Esophagus (tissue), 2 donors: Measurements from ENCODE around the gene ST6GALNAC1. TPM values are rescaled to one million over a fixed set of nuclear protein-coding genes. Genes with fewer than 3 reads are reported as not detected.

Experiments used
- H3K27ac ChIP-seq, 2 donors: one replicate each; pipeline ENCODE4 v1.5.1; 2013; ENCODE audit warnings: low read depth in 2 of 2, mild to moderate bottlenecking in 2 of 2, inconsistent platforms in 1 of 2, low read length in 1 of 2, moderate library complexity in 1 of 2
- H3K27me3 ChIP-seq, 2 donors: one replicate each; pipeline ENCODE4 v1.6.1; 2013; ENCODE audit warnings: low read length in 2 of 2, control low read depth in 1 of 2, mild to moderate bottlenecking in 1 of 2; ENCODE audit not compliant: insufficient read depth in 2 of 2, control insufficient read depth in 1 of 2
- H3K36me3 ChIP-seq, 2 donors: one replicate each; pipeline ENCODE4 v1.6.1; 2013; ENCODE audit warnings: low read length in 1 of 2; ENCODE audit not compliant: control insufficient read depth in 2 of 2, insufficient read depth in 2 of 2
- H3K4me1 ChIP-seq, 2 donors: one replicate each; pipeline ENCODE4 v1.6.1; 2013; ENCODE audit warnings: low read length in 1 of 2; ENCODE audit not compliant: control insufficient read depth in 2 of 2, insufficient read depth in 2 of 2
- H3K4me3 ChIP-seq, 2 donors: one replicate each; pipeline ENCODE4 v1.5.1; 2013; ENCODE audit warnings: low read length in 2 of 2, mild to moderate bottlenecking in 2 of 2, low read depth in 1 of 2, moderate library complexity in 1 of 2
- H3K9me3 ChIP-seq, 2 donors: one replicate each; pipeline ENCODE4 v1.6.1; 2013; ENCODE audit warnings: mild to moderate bottlenecking in 2 of 2, low read depth in 1 of 2, low read length in 1 of 2, moderate library complexity in 1 of 2; ENCODE audit not compliant: control insufficient read depth in 2 of 2, insufficient read depth in 1 of 2
- WGBS, 2 donors: extraction: QIAGEN DNeasy Blood & Tissue Kit; methylation state at CpG; one replicate each; pipeline ENCODE4 v1.1.7; 2013; 5-methylcytosine and 5-hydroxymethylcytosine counted together
- polyA plus RNA-seq, 2 donors: library from polyadenylated mRNA; stranded (reverse); fragments of 200-250 nt; gene quantifications; one replicate each; pipeline ENCODE4 v1.2.3, GENCODE V29; 2013
- donor health status: healthy with polysubstance abuse.
- donor health status: Bipolar disorder and iron deficiency.

Gene ST6GALNAC1
- polyA plus RNA-seq, 2 donors, result 20.1 to 40.1 TPM

DNA sequence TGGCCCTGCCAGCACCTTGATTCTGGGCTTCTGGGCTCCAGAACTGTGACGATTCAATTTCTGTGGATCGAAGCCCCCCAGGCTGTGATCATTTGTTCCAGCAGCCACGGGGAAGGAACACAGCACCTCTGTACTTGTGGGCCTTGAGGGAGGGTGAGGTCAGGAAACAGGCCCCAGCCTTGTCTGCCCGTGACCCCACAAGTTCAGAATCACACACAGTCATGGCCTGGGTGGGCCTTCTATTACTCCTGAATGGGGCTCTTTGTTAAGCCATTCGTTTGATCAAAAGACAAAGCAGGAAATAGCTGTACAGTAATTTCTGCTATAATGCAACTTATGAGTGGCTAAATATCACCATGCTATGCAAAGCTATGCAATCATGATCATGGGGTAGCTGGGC lies 68.0 kb downstream of the ST6GALNAC1 start:
- Histone ChIP-seq H3K9me3 (no peaks in the 10 kb centered on the region), H3K4me3 (no peak overlapping the region), H3K4me1 (no peaks in the 10 kb centered on the region), H3K36me3 (peaks cover 0 to 15% of the 10 kb centered on the region in 2 donors), H3K27me3 (no peaks in the 10 kb centered on the region), H3K27ac (peak overlapping the region in 1 of 2 donors; percentile 11)
- 70% methylated on average over 5 of the region's 5 CpGs for WGBS, 2 donors

Other genes starting within 250 kb of the ST6GALNAC1 start
- gene UBE2O, start 190.6 kb downstream of the ST6GALNAC1 start, polyA plus RNA-seq, result 1 to 10 TPM; 8.1 to 9.2 TPM
- gene AANAT, start 176.2 kb downstream of the ST6GALNAC1 start, polyA plus RNA-seq, result not detected
- 10 to 100 TPM; 19.4 to 27.3 TPM for gene RHBDF2, start 142.3 kb downstream of the ST6GALNAC1 start, polyA plus RNA-seq
- gene CYGB, start 106.0 kb downstream of the ST6GALNAC1 start, polyA plus RNA-seq, result 1 to 10 TPM; 3.1 to 3.7 TPM
- gene PRCD, start 103.7 kb downstream of the ST6GALNAC1 start, polyA plus RNA-seq, result 1 to 10 TPM; 1.2 to 3.0 TPM
- 10 to 100 TPM; 17.5 to 20.2 TPM for gene ST6GALNAC2, start 57.9 kb downstream of the ST6GALNAC1 start, polyA plus RNA-seq
- gene MXRA7, start 67.2 kb upstream of the ST6GALNAC1 start, polyA plus RNA-seq, result 10 to 100 TPM; 10.0 to 54.0 TPM
- gene JMJD6, start 82.8 kb upstream of the ST6GALNAC1 start, polyA plus RNA-seq, result 10 to 100 TPM; 18.3 to 21.9 TPM
- 10 to 100 TPM; 22.9 to 24.0 TPM for gene METTL23, start 83.1 kb upstream of the ST6GALNAC1 start, polyA plus RNA-seq
- gene SRSF2, start 93.6 kb upstream of the ST6GALNAC1 start, polyA plus RNA-seq, result 100 to 1,000 TPM; 152 to 242 TPM
- gene MFSD11, start 94.4 kb upstream of the ST6GALNAC1 start, polyA plus RNA-seq, result 10 to 100 TPM; 11.3 to 15.4 TPM
- under 1 TPM; 0.18 to 0.24 TPM for gene MGAT5B, start 224.6 kb upstream of the ST6GALNAC1 start, polyA plus RNA-seq